Measurements from ENCODE around the gene SLC38A6.

The SLC38A6 gene

GRCh38 chr14:61043506-61043905 lies 62.5 kb downstream of the SLC38A6 start:
- Mint-ChIP-seq H3K4me1 (peaks cover 8% of the 10 kb centered on the region), H3K27ac (no peak overlapping the region), H3K9me3 (no peaks in the 10 kb centered on the region), H3K36me3 (ENCODE audit: low read depth) (no peaks in the 10 kb centered on the region), H3K4me3 (no peak overlapping the region), H3K27me3 (ENCODE audit: low read depth) (no peaks in the 10 kb centered on the region)
- TF ChIP-seq, protein P1, sequence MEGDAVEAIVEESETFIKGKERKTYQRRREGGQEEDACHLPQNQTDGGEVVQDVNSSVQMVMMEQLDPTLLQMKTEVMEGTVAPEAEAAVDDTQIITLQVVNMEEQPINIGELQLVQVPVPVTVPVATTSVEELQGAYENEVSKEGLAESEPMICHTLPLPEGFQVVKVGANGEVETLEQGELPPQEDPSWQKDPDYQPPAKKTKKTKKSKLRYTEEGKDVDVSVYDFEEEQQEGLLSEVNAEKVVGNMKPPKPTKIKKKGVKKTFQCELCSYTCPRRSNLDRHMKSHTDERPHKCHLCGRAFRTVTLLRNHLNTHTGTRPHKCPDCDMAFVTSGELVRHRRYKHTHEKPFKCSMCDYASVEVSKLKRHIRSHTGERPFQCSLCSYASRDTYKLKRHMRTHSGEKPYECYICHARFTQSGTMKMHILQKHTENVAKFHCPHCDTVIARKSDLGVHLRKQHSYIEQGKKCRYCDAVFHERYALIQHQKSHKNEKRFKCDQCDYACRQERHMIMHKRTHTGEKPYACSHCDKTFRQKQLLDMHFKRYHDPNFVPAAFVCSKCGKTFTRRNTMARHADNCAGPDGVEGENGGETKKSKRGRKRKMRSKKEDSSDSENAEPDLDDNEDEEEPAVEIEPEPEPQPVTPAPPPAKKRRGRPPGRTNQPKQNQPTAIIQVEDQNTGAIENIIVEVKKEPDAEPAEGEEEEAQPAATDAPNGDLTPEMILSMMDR (IDR thresholded peaks at IDR 0.05; ENCODE audit: unreplicated experiment in 3 of 3): no peak

- Mint-ChIP-seq H3K9me3 (no peaks in the 10 kb centered on the region), H3K27ac (peak overlapping the region in 1 of 3 experiments; percentile 10), H3K4me3 (no peak overlapping the region), H3K27me3 (ENCODE audit: low read depth) (no peaks in the 10 kb centered on the region), H3K36me3 (ENCODE audit: low read depth) (peaks cover 4% of the 10 kb centered on the region), H3K4me1 (peaks cover 26% of the 10 kb centered on the region)
- TF ChIP-seq, protein P1 (IDR thresholded peaks at IDR 0.05; ENCODE audit: unreplicated experiment in 3 of 3): no peak
Observed at GRCh38 chr14:61047021-61047420, 66.0 kb downstream of the SLC38A6 start.

DNA sequence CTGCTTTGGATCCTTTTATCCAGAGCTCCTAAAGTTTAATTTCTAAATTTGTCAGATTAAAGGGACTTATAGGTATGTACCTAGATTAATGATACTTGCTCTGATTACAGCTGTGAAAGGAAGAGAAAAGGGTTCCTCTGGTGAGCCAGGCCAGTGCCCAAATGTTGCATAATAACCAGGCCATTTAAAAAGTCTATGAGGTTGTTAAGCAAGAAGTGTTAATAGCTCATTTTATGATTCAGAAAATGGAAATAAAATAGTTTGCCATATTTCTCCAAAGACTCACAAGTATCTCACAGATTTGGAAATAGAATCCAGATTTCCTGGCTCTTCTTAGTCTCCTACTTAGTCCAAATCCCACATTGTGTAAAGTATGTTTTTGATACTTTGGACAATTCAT lies 67.6 kb downstream of the SLC38A6 start:
- TF ChIP-seq, protein P1 (IDR thresholded peaks at IDR 0.05; ENCODE audit: unreplicated experiment in 3 of 3): no peak
- Mint-ChIP-seq H3K9me3 (peaks cover 3% of the 10 kb centered on the region), H3K27me3 (ENCODE audit: low read depth) (no peaks in the 10 kb centered on the region), H3K4me3 (no peak overlapping the region), H3K4me1 (peaks cover 26% of the 10 kb centered on the region), H3K27ac (peak overlapping the region in 1 of 3 experiments; percentile 17), H3K36me3 (ENCODE audit: low read depth) (peaks cover 15% of the 10 kb centered on the region)

DNA sequence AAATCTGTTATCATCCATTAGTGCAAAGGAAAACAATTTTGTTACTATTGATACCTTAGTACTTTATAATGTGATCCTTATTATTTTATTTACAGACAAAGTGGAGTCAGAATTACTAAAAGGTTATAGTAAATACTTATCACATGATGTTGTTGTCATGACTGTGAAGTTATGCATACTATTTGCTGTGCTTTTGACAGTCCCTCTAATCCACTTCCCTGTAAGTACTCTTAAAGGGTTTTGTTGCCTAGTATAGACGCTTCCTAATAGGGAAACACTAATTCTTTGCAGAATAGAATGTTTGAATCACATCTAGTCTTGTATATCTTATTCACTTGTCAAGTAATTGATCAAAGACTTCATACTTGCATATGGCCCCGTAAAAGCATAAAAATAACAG lies 69.4 kb downstream of the SLC38A6 start:
- Mint-ChIP-seq H3K36me3 (ENCODE audit: low read depth) (peaks cover 27% of the 10 kb centered on the region), H3K4me3 (no peak overlapping the region), H3K27ac (peak overlapping the region in 2 of 3 experiments; percentile 59 to 68), H3K9me3 (peaks cover 15% of the 10 kb centered on the region), H3K4me1 (peaks cover 22% of the 10 kb centered on the region), H3K27me3 (ENCODE audit: low read depth) (no peaks in the 10 kb centered on the region)
- TF ChIP-seq, protein P1 (IDR thresholded peaks at IDR 0.05; ENCODE audit: unreplicated experiment in 3 of 3): no peak

DNA sequence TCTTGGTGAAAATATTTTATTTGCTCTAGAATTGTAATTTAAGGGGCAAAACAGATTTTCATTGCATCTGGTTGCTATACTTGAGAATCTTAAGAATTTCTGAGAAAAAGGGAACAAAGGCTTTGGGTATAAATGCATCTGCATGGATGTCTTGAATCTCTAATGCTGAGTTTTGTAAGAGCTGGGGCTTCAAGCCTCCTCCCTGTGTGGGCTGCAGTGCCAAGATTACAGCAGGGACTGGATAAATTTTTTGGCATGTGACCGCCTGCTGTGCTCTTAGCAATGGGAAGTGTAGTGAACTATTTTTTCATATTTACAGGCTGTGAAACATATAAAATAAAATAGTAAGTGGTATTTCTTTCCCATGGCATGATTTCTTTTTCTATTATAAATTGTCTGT lies 70.0 kb downstream of the SLC38A6 start:
- Mint-ChIP-seq H3K36me3 (ENCODE audit: low read depth) (peaks cover 27% of the 10 kb centered on the region), H3K4me1 (peaks cover 22% of the 10 kb centered on the region), H3K4me3 (no peak overlapping the region), H3K27ac (peak overlapping the region in 2 of 3 experiments; percentile 59 to 68), H3K9me3 (peaks cover 15% of the 10 kb centered on the region), H3K27me3 (ENCODE audit: low read depth) (no peaks in the 10 kb centered on the region)
- TF ChIP-seq, protein P1 (IDR thresholded peaks at IDR 0.05; ENCODE audit: unreplicated experiment in 3 of 3): no peak

DNA sequence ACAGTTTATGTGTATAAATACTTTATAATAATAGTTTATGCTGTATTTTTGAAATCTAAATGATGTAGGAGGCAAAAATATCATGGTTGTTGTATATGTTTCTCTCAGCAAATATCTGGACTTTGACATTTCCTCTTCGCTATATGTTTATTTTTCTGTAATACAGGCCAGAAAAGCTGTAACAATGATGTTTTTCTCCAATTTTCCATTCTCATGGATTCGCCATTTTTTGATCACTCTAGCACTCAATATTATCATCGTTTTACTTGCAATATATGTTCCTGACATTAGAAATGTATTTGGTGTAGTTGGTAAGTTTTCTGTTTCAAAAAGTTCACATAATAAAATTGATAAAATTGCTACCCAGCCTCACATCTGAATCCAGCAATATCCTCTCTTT lies 70.6 kb downstream of the SLC38A6 start:
- H3K4me1 Mint-ChIP-seq: peaks cover 22% of the 10 kb centered on the region
- no peaks in the 10 kb centered on the region for H3K27me3 Mint-ChIP-seq (ENCODE audit: low read depth)
- peaks cover 15% of the 10 kb centered on the region for H3K9me3 Mint-ChIP-seq
- peak overlapping the region in 1 of 3 experiments; percentile 4 for H3K27ac Mint-ChIP-seq
- TF ChIP-seq, protein P1 (IDR thresholded peaks at IDR 0.05; ENCODE audit: unreplicated experiment in 3 of 3): no peak
- H3K4me3 Mint-ChIP-seq: no peak overlapping the region
- peaks cover 27% of the 10 kb centered on the region for H3K36me3 Mint-ChIP-seq (ENCODE audit: low read depth)
